ENCODE measurements around the gene HDDC2.

HDDC2 gene, protein sequence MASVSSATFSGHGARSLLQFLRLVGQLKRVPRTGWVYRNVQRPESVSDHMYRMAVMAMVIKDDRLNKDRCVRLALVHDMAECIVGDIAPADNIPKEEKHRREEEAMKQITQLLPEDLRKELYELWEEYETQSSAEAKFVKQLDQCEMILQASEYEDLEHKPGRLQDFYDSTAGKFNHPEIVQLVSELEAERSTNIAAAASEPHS

DNA sequence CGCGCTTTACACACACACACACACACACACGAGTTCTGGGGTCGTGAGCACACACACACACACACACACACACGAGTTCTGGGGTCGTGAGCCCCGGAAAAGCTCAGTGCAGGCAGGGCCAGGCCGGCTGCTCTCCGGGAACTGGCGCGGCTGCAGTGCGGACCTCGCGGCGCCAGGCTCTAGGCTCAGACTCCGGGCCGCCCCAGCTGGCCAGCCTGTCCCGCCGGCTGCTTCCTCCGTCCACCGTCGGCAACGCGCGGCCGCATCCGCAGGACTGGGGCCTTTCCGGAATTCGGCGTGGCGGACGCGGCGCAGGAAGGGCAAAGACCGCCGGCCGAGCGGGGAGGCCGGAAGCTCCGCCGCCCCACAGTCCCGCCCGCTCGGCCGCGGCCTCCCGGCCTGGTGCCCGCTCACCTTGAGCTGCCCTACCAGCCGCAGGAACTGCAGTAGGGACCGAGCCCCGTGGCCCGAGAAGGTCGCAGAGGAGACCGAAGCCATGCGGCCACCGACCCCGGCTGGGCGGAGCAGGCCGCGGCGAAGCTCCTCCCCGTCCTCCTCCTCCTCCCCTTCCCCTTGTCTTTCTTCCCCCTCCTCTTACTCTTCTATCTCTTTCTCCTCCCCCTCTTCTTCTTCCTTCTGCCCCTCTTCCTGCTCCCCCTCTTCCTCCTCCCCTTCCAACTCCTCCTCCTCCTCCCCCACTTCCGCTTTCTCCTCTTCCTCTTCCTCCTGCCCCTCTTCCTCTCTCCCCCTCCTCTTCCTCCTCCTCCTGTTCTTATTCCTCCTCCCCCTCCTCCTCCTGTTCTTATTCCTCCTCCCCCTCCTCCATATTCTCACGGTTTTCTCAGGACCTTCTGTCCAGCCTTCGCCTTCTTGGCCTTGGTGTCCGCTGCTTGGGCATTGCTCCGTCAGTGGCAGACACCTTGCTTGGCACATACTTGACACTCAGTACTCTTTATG lies at the start of gene HDDC2:
Gene HDDC2, minus strand, starts transcription at position 533 of the 957 bp plus-strand sequence. Its CDS starts 35 bp downstream, at position 498.
- DNase-seq = peak; percentile 91

DNA sequence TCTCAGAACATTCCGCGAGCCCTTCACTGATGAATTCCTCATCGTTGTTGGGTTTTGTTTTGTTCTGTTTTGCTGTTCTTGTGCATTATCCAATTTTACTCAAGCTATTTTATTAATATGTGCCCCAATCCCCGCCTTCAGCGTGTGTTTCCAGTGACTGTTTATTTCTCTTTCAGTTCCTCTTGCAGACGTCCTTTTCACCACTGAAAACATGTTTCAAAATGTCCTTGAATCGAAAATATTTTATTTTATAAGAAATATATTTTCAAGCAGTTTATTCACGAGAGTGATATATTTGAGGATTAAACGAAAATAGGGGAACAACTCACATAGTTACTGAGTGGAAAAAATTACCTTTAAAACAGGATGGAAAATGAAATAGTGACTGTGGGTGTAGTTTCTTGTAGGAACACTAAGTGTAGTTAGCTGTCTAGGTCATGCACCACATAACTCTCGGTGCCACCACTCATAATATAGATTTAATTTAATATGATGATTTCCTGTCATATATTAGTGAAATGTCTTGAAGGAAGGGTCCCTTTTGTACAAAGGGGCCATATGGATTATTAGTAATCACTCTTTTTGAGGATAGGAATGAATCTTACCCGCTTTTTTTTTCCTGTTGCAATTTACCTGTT lies 45.3 kb upstream of the HDDC2 start:
- no peak for DNase-seq

DNA sequence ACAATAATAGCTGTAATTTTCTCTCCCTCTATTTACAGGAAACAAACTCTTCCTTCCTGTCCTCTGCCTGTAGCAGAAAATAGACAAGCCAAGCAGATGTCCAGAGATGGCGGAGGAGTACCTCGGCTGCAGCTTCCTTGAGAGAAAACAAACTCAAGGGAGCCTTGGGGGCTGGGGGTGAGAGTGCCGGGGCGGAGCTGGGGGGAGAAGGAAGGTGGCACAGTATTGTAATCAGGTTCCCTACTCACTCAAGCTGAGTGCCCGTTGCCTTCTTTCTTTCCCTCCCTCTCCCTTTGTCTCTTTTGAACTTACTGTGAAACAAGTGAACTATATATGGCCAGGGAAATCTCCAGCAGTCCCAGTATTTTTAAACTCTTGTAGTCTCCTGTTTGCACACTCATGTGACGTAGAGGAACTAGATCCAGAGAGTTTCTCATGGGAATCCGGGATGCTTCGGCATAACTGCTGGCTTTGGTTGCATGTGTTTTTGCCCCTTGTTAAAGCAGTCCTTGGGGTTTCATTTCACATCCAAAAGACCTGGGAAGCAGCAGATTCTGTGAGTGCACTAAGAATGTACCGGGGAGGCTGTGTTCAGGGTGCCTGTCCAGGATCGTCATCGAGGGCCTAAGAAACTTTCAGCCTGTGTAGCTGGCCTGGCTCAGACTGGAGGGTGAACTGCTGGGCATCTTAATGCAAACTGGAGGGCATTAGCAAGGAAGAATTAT lies 44.6 kb upstream of the HDDC2 start:
- peak; percentile 58 for DNase-seq

DNA sequence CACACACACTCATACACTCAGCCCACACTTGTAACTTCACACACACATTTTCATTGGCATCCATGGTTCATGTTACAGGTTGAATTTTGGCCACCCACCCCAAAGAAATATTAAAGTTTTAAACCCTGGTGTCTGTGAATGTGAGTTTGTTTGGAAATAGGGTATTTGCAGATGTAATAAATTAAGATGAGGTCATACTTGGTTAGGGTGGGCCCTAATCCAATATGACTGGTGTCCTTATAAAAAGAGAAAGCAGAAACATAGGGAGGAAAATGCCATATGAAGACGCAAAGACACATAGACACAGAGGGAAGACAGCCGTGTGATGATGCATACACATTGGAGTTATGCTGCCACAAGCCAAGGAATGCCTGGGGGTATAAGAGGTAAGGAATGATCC lies 39.7 kb upstream of the HDDC2 start:
- DNase-seq = no peak

DNA sequence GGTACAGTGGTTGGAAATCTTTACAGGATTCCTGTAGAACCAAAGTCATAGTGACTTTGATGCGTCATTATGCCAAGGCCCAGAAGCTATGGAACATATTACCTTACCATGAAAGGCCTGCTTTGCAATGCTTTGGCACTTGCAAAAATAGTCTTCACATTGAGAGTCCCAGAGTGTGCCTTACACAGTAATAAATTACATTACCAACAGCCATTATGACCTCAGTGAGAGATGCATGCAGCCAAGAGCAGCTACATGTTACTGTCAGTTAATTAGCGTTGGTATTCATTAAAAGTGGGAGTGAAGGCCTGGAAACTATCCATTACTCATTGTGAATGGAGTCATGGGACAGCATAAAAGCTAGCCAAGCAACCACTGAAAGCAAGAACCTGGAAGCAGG lies 39.2 kb upstream of the HDDC2 start:
- no peak for DNase-seq

DNA sequence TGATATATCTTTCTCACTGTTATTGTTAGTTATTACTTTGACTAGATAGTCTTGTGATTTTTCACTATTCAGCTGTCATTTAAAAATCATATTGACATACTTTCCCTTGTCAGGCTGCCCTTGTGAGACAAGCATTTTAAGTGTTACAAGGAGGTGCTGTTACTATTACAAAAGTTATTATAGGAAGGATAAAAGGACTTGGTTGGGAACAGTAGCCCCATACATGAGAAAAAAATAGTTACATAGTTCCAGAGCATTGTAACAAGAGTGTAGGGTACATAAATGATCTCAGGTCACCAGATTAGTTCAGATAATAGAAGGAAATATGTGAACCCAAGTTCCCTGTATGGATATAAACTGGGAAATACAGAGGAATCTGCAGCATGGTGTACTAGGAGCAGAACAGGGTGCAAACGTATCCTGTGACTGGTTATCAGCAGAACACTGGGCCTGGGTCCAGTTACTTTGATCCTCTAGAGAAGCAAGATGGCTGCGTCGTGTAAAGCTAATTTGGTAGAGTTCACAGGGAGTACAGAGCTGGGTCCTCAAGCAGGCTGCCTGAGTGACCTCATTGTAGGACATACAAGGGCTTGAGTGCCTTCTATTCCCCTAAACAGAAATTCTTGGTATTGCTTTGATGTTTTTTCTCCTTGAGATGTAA lies 38.5 kb upstream of the HDDC2 start:
- no peak for DNase-seq

DNA sequence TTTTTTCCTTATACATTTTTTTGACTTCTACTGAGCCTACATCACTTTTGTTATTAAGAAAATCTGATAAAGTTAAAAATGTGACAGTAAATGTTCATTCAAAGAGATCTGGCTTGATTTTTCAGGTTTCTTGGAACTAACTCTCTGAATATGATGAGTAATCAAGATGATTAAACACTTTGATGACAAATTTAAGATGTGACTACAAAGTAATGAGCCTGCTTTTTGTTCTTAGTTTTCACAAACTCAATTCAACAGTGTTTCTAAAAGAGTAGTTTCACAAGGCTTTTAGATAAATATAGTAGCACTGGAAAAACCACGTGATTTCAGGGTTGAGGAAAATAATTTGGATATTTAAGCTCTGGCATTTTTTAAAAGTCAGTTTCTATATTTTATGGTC lies 37.9 kb upstream of the HDDC2 start:
- no peak for DNase-seq

DNA sequence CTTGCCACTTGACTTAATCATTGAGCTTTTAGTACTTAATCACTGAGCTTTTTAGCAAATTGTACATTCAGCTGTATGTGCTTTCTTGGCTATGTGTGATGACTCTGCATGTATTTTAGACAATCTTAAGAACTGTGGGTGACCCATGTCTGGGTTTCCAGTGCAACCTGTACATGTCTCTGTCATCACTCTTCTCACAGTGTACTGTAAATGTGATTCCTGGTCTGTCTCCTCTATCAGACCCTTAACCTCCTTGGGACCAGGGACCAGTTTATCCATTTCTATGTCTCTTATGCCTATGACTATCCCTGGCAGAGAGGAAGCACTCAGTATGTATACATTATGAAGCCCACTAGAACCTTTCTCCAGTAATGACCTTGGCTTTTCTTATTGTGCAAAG lies 36.6 kb upstream of the HDDC2 start:
- no peak for DNase-seq

DNA sequence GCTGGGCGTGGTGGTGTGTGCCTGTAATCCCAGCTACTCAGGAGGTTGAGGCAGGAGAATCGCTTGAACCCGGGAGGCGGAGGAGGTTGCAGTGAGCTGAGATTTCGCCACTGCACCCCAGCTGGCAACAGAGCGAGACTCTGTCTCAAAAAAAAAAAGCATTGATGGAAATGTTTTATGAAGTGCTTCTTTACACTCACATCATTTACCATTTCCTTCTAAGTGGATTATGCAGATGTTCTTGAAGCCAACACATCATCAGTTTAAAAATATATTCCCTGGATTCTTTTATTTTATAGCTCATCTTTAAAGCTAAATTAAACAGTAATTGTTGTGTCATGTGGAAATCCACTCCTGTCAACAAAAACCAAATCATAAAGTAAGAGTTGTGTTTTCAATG lies 35.9 kb upstream of the HDDC2 start:
- no peak for DNase-seq

DNA sequence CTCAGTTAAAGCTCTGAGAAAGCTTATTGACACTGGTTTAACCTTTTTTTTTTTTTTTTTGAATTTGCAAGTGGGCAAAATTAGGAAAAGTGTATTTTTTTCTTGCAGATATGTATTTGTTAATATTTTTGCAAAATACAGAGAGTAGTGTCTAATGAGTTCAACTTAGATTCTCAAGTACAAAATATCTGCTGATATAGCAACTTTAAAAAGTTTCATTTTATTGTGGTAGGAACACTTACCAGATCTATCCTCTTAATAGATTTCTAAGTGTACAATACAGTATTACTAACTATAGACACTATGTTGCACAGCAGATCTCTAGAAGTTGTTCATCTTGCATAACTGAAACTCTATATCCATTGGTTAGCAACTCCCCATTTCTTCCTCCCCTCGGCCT lies 30.9 kb upstream of the HDDC2 start:
- no peak for DNase-seq

DNA sequence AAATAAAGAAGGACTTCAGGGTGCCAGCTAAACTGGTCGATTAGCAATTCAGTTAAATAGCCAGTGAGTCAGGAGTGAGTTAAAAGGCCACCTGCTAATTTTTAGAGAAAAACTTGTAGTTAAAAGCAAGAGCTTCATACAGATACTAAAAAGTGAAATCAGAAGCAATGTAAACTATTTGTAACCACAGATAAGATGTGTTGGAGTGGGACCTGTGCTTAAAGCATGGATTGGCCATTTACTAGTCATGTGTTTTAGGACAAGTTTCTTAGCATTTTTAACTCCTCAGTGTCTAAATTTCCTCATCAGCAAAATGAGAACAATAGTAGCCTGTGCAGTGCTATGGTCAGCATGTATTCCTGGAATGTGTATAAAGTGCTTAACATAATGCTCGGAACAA lies 23.8 kb upstream of the HDDC2 start:
- no peak for DNase-seq

DNA sequence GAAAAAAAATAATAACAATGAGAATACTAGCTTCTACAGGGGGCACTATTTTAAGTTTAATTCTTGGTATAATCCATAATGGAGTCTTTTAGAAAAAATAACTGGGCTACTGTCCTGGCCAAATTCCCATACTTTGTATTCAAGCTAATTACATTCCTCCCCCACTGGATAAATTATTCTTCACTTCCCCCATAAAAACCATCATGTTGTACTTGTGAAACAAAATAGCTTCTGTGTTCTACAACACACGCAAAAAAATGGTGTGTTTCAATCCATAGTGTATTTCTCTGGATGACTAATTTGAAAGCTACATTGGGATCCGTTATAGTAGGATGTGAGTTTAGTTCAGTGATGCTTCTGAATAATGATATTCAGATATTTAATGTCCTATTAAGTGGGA lies 21.6 kb upstream of the HDDC2 start:
- no peak for DNase-seq

DNA sequence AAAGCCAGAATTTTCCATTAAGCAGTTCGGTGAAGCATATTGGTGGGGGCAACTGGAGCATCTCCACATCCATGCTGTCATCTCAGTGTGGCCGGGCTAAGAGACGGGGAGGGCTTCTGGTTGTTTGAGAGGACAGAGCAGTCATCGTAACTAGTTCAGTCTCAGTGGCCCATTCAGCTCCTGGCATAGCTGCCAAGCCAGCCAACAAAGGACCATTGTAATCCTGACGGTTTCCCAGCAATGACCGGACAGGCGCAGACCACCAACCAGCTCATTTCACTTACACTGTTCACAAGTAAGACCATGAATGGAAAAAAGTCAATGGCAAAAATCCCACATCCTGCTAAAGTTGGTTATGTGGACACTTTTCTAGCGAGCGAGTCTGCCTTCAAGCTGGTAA lies 14.9 kb upstream of the HDDC2 start:
- no peak for DNase-seq

DNA sequence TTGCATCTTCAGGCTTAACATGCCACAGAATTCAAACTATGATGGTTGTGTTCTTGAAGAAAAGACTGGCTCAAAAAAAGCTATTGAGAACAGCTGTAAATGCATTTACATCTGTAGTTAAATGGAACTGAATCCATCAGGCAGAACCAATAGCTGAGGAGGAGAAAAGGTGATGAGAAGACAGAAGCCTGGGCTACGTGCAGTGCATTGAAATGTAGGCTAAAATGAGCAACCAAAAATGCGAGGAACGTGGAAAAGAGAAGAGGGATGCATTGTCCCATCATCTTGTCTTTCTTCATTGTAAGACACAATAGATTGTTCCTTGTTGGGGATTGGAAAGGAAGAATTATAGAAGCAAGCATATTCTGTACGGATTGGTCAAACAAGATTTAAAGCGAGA lies 13.8 kb upstream of the HDDC2 start:
- DNase-seq = no peak

DNA sequence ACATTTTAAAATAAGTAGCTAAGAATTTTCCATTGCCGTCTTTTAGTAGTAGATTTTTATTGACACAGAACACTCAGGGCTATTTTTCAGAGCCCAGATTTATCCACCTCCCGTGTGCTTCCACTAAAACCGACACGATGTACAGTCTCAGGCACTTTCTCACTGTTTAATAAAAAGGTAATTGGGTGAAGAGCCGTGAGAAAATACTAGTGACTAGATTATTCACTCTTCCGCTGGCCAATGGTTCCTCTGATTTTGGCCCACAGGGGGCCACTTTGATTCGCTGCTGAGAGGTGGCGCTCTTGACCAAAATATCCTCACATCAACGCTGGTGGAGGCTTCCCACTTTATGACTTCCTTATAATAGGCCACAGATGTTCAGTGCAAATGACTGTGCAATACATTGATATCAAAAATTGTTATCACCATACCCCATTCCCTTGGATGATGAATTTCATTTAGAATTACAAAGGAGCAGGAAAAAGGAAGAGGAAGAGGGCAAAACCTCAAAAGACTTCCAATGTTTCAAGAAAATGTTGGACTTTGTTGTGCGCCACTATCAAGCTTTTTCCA lies 12.3 kb upstream of the HDDC2 start:
- DNase-seq = peak; percentile 82

DNA sequence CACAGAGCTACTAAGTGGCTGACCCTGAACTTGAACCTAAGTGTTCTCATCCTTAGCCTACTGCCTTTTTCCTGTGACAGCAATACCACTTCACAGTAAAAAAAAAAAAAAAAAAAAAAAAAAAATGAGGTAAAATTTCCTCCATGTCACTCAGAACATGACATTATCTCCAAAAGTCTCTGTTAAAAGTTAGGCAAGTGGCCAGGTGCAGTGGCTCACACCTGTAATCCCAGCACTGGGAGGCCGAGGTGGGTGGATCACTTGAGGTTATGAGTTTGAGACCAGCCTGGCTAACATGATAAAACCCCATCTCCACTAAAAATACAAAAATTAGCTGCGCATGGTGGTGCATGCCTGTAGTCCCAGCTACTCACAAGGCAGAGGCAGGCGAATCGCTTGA lies 11.2 kb upstream of the HDDC2 start:
- no peak for DNase-seq

DNA sequence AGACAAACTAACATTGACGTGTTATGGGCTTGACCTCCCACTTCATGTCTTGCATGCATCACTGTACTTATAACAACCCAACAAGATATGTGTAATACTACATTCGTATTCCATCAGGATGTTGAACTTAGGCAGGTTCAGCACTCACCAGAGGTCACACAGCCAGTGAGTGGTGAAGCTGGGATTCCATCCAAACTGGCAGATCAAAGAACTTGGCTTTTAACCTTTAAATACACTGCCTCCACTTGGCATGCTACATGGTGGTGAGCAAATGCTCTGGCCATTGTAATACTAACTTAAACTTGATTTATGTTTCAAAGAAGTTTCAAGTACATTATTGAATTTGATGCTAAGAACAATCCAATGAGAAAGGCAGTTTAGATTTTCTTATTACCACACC lies 10.7 kb upstream of the HDDC2 start:
- no peak for DNase-seq

DNA sequence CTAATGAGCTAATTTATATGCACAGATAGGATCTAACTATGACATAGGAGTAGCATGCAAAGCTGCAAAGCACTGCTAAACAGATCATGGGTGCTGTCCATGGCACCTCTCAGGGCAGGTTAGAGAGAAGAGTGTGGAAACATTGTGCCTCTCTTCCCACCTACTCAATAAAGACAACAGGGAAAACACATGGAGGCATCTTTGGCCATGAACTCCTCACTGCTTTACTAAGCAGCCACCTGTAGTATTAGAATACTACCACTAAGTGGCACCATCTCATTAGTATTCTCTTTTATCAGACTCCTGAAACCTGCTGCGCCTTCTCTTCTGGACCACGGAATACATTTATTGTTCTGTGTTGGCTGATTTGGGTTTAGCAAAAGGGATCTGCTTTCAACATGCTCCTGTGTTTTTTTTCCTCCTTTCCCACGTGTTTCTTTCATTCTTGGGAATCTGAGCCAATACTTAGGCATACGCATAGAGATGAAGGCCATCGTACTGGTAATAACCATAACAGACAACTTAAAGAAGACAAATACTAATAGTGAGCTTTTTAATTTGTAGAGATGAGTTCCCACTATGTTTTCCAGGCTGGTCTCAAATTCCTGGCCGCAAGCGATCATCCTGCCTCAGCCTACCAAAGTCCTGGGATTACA lies 9.4 kb upstream of the HDDC2 start:
- DNase-seq = peak; percentile 84

DNA sequence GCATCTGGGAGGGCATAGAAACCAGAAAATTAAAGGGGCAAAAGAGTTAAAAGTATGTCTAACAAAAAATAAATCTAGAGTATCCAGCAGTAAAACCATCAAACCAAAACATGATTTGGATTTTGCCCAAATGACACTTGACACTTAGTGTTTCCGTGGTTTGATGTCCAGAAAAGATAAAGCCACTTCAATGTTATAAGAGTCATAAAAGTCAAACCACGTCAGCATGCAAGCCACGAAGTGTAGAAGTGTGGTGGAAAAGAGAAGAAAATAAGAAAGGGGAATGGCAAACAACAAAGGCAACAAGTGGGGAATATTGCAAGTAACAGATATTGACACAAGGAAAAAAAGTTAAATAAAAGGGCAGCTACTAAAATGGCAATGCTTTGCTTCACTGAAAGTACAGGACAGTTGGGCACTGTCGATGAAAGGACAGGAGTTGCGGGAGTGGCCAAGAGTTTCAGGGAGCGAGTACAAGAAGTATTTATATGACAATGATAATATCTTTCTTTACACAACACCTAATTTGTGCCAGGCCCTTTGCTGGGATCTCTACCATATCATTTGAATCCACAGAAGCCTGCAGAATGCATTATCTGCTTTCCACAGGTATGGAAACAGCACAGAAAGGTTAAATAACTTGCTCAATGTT lies 6.3 kb upstream of the HDDC2 start:
- no peak for DNase-seq

DNA sequence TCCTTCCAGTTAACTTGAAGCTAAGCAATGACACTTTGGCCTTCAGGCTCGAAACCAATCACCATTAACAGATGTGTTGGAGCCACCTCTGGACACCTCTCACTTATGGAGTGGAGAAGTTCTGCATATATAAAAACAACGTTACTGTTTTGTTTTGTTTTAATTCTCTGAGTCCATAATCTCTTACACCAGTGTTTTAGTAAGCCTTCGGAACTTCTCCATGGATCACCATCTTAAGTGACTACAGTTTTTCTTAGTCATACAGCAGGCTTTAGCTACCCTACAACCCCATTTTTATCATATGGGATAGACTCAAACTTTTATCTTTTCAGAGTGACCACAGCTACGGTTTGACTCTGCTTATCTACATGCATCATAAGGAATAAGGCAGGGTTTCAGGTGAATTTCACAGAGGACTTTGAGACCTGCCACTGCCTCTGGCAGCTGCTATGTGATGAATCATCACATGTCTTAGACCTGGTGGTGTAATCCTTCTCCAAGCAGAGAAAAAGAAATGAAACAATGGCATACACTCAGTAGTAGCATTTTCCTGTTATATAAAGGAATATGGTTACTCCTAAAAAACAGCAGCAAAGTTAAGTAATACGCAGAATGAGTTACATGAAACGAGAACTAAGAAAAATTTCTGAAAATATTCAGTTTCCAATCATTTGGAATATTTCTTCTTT lies 5.5 kb upstream of the HDDC2 start:
- DNase-seq = no peak

DNA sequence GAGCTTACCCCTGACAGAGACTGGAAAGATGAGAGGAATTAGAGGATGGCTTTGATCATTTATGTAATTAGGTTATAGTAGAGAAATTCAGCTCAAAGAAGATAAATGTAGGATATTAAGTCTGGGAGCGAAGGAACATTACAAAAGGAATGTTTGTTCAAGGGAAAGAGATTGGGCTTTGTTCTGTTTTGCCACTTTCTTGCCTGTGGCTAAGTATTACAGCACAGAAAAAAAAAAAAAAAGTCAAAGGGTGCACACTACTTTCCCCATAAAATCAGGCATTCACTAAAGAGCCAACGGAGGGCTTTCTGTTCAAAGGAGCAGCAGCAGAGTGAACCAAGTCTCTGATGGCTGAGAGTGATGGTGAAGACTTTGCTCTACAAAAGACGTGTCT lies 5.0 kb upstream of the HDDC2 start:
- no peak for DNase-seq

All from NCI-H146 (cell line).